NCI-H524 (cell line): Measurements from ENCODE around the gene ARAP2.
A peak's percentile ranks its signal among the peaks of the same experiment; 100 is the strongest.

ENCODE experiments used
- DNase-seq, 2 experiments: peaks; one replicate each; lab custom pipeline; 2025; lab: John Stamatoyannopoulos, UW

Gene ARAP2

DNA sequence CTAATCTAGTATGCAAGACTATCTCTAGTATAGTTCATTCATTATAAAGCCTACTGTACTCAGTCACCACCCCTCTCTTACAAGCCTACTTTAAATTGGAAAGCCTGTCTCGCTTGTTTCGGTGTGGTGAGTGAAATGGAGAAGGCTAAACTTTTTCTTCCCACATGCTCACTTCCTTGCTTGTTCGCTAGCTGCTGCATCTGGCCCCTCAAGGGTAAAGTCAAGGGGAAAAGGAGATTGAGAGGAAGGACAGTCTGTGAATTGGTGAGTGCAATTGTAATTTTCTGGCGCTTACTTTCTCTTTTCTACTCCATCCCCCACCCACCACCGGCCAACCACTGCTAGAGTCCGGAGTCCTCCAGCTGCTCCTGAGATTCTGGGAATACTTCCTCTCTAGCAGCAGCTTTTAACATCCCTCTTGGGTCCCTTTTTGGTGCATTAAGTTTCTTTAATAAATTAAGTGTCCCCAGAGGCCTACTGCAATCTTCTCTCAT, 12.1 kb upstream of the ARAP2 start:
- DNase-seq = no peak

DNA sequence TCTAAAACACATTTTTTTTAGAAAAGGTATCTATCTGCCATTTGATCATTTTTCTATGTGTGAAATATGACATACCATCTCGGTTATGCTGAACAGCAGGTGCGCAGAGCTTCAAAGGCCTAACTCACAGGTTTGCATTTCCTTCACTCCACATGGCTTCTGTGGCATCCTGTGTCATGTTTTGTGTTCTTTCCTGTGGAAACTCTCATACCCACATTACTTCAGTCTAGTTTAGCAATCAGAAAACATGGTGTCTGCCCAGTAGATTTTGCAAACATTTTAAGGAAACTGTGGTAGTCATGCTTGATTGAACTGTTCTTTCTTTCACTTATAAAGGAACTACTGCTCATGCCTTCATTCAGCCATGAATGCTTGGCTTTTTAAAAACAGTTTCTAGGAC, 11.3 kb upstream of the ARAP2 start:
- no peak for DNase-seq

GRCh38 chr4:36254371-36254770, 10.1 kb upstream of the ARAP2 start:
- DNase-seq = no peak

DNA sequence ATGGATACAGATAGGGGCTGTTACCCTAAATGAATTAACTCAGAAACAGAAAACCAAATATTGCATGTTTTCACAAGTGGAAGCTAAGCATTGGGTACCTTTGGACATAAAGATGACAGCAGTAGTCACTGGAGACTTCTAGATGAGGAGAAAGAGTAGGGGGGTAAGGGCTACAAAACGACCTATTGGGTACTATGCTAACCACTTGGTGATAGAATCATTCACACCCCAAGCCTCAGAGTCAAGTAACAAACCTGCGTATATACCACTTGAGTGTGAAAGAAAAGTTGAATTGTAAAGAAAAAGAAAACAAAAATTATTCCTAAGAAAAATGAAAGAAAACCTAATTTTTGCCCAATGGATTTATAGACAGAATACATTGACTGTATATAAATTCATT, 7.7 kb upstream of the ARAP2 start:
- no peak for DNase-seq

DNA sequence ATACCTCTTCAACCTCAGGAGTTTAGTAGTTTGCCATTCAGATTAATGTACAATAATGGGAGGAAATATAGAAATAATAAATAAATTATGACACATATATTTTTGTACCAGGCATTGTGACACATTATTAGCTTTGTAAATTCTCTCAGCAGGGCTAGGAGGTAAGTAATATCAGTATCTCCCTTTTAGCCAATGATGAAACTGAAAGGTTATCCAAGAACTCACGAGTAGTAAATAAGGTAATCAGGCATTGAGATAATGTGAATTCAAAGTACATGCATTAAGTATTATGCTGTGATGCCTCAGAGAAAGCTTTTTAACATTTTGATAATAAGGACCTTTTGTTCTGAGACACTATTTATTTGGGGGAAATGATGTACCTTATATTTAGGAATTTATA, 5.3 kb upstream of the ARAP2 start:
- DNase-seq = no peak

- DNase-seq = peak; percentile 15 to 57
Measured at GRCh38 chr4:36243355-36244256, 708 bp downstream of the ARAP2 start.

DNA sequence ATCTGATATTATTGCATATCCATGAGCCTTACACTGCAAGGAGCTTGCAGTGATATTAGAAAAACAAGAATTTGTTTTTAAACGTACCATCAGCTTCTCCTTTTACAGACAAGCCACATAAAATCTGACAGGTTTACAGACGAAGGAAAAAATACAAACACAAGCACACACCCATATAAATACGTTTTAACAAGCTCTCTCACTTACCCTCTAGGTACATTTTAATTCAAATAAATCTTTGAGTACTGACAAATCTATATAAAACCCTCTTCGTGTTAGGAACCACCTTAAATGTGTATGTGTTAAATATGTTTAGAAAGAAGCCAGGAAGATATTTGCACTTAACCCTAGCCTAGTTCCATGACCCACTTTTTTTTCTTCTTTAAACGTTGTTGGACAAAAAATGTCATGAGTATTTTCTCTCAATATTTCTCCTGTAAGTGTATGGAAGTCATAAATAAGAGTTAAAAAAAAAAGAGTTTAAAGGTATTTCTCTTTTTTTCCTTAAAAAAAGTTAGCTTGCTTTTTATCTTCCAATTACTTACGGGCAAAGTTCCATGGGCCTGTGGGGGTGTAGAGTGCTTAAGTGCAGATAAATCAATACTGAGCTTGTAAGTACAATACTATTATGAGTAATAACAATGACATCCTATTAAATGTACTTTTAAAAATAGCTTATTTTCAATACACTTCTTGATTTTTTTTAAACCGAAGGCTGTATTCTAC, 1.5 kb downstream of the ARAP2 start:
- DNase-seq = no peak

GRCh38 chr4:36241771-36242170, 2.5 kb downstream of the ARAP2 start:
- DNase-seq = no peak

GRCh38 chr4:36237366-36238313, 6.7 kb downstream of the ARAP2 start:
- DNase-seq = no peak

- DNase-seq = no peak
Measured at GRCh38 chr4:36236159-36236558, 8.2 kb downstream of the ARAP2 start.

DNA sequence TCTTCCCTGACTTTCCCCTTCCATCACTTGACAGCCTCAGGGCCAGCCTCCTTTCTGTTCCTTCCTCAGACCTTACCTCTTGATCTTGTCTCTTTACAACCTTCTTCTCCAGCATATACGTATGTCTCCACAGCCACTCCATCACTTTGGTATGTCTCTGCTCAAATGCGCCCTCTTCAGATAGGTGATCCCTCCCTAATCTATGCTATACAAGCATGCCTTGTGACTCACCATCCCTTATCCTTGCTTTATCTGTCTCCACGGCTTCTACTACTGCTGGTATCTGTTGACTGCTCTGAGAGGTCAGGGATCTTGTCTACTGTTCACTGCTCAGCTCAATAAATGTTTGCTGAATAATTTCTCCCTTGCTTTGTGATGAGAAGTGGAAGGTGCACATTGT, 9.0 kb downstream of the ARAP2 start:
- DNase-seq = no peak

DNA sequence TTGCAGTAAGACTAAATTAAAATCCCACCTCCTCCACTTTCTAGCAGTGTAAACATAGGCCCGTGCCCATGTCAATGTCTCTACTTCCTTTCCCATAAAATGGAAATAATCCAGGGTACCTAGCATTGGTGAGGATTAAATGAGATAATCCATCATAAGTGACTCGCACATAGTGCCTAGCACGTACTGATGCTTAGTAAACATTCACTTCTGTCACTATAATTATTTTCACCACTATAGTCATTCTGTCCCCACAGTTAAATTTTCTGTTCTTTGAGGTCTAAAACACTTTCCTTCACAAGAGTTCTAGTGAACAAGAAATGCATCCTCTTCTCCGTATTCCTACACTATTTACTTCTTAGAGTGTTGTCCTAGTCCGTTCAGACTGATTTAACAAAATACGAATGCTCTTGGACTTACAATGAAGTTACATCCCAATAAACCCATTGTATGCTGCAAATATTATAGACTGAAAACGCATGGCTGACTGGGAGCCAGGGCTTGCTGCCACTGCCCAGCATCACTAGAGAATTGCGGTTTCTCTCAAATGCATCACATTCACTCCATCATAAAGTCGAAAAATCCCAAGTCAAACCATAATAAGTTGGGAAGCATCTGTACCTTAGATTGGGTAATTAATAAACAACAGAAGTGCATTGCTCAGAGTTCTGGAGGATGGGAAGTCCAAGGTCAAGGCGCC, 10.6 kb downstream of the ARAP2 start:
- DNase-seq = no peak

DNA sequence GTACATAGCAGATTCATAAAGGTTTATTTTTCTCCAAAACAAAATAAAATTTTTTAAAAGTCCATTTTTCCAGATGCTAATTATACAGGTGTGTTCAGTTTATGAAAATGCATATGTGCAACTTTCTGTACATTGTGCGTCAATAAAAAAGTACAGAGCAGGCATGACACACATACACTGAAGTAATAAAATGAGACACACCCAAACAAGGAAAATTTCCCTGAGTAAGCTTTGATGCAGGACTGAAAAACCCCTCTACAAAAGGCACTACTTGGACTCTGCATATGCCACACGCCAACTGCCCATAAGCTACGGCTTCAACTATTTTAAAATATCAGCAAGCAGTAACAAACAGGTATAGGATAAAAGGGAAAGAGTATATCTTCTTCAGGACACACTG, 13.8 kb downstream of the ARAP2 start:
- DNase-seq = no peak

GRCh38 chr4:36227913-36228312, 16.4 kb downstream of the ARAP2 start:
- DNase-seq = no peak

DNA sequence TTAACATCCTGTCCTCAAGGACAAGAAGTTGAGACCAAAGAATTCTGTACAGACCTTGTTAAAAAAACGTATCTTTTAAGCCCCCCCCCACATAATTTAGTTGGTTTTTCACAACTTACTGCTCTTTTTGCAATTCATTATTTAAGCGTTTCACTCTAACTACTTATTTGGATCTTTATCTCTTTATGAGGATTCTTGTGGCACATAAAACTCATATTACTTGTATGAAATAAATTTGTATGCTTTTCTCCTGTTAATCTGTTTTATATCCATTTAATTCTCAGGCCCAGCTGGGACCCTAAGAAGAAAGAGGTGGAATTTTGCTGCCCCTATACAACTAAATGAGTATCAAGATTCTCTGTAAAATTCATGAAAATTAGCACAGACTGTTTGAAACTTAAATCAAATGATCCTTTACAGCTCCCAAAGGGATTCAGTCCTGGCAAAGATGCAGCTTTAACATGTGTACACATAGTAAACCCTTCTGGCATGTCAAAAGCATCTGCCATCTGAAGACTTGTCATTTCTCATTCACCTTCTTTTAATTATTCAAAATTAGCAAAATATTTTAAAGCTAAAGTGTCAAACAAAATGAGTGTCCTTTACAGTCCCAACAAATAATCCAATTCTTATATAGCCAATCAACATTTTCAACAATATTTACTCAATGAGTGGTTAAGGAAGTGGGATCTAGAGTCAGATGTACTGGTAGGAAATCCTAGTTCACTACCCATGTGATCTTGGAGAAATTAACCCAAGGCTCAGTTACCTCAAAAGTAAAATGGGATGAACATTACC, 17.7 kb downstream of the ARAP2 start:
- peak; percentile 4 to 60 for DNase-seq

DNA sequence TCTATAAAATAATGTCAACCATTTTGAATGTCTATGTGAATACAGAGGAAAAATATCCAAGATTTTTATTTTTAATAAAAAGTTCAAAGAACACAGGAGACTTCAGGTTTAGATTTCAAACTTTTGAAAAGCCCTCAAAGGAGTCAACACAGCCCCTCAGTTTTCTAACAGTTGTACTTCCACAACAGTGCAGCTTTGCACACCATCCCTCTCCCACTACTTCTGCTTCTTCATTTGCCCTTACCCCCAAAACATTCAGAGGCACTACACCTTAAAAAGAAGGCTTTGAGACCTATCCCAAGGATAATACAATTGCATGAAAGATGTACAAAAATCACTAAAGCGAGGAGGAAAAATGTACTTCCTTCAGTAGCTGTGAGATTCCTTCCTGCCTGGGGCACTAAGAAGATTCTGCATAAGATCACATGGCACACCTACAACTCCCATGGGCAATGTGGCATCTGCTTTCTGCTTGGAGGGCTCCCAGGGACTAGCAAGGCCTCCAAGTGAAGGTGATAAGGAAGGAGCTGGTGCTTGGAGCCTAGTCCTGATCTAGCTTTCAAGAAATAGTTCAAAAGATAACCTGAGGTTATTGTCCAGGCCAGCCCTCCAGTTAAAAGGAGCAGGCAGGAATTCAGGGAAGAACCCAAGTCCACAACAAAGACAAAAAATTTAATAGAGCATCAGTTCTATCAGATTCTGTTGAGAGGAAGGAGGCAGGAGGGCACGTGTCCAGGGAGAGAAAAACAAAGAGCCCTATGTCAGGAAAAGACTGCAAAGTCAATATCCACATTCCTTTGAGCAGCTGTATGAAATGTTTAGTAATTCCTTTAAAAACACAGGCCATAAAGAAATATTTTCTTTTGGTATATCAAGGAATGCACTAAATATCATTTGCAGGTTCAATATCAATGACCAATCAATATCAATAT, 19.1 kb downstream of the ARAP2 start:
- peak; percentile 1 for DNase-seq

GRCh38 chr4:36222702-36223101, 21.6 kb downstream of the ARAP2 start:
- DNase-seq = no peak

- no peak for DNase-seq
Measured at GRCh38 chr4:36220776-36221175, 23.5 kb downstream of the ARAP2 start.

DNA sequence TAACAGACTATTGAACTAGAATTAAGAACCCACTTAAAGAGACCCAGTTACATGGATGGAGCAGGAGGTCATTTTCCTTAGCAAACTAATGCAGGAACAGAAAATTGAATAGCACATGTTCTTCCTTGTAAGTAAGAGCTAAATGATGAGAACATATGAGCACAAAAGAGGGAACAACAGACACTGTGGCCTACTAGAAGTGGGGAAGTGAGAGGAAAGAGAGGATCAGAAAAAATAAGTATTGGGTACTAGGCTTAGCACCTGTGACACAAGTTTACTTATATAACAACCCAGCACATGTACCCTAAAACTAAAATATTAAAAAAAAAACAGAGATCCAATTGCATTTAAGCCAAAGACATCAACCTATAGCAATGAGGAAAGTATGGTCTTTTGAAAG, 26.2 kb downstream of the ARAP2 start:
- no peak for DNase-seq
